ENCODE data around the gene CRYBB1.

CRYBB1 gene

DNA sequence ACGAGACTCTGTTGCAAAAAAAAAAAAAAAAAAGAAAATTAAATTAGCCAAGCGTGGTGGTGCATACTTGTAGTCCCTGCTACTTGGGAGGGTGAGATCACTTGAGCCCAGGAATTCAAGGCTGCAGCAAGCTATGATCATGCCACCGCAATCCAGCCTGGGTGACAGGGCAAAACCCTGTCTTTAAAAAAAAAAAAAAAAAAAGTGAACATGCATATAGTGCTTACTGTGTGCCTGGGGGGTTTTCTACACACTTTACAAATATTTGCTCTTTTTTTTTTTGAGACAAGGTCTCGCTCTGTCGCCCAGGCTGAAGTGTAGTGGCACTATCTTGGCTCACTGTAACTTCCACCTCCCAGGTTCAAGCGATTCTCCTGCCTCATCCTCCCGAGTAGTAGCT, 40.7 kb downstream of the CRYBB1 start:
- DNase-seq (ENCODE audit: low read depth): no peak

DNA sequence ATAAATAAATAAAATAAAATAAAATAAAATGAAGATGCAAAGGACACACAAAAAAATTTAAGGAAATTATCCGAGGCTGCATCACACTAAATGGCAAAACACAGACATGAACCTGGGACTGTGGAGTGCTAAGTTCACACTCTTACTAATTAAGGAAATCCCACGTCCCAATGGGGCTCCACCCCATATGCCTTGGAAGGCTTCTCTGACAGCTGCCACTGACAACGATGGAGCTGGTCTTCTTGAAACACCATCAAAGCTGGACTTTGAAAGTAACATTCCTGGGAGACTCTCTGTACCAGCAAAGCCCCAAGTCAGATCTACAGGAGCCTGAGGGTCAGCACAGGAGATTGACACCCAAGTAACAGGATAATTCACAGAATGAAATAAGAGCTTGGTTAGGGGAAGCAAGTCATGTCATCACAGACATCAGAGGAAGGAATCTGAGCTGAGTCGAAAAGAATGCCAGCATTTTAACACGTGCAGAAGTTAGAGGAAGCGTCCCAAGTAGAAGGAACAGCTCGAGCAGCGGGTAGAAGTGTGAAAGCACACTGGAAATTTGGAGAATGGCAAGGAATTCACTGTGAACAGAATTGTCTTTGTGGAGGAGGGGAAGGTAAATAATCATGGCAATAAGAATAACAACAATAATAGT, 41.7 kb downstream of the CRYBB1 start:
- no peak for DNase-seq (ENCODE audit: low read depth)

DNA sequence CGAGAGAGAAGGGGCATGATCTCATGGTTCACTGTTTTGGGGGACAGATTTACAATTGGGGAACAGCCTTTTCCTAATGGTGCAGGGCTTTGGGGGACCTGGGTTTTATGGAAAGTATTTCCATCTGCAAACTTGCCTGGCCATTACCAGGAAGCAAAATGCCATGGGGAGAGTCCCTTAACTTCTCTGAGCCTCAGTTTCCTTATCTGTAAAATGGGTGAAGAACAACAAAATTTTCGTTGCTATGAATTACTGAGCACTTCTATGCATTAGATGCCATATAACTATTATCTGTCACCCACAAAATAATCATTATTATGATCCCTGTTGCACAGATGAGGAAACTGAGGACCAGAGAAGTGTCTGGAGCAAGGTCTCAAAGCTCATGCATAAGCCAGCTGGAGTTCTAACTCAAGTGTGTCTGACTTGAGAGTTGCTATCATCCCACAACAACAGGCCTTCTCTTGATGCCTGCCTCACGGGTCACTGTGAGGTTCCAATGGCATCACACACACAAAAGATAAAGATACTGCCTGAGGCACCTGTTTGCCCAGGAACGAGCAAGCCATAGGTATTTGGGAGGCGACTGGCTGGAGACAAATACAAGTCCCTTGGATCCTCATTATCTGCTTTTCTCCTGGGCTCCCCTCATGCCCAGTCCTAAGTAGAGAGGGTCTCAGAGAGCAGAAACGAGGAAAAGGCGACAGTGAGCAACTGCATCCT, 43.7 kb downstream of the CRYBB1 start:
- no peak for DNase-seq (ENCODE audit: low read depth)

DNA sequence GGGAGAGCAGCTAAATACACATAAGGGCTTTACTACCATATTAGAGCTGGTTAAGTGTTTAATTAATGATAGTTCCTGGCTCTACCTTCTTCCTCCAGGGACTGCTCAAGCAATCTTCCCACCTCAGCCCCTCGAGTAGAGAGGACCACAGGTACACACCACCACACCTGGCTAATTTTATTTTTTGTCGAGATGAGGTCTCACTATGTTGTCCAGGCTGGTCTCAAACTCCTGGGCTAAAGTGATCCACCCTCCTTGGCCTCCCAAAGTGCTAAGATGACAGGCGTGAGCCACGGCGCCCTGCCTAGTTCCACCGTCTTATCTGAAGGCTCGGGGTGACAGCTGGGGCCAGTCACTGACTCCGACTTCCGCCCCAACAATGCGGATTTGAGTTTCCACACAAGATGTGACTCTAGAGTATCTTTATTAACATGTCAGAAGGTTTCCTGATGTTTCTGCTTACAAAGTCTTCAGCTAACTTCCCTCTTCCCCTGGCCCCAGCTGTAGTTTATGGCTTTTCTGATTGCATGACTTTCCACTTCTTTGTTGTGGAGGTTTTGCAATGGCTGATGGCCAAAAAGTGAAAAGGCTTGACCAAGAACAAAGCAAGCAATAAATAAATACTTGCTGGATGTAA, 44.7 kb downstream of the CRYBB1 start:
- DNase-seq (ENCODE audit: low read depth): no peak

DNA sequence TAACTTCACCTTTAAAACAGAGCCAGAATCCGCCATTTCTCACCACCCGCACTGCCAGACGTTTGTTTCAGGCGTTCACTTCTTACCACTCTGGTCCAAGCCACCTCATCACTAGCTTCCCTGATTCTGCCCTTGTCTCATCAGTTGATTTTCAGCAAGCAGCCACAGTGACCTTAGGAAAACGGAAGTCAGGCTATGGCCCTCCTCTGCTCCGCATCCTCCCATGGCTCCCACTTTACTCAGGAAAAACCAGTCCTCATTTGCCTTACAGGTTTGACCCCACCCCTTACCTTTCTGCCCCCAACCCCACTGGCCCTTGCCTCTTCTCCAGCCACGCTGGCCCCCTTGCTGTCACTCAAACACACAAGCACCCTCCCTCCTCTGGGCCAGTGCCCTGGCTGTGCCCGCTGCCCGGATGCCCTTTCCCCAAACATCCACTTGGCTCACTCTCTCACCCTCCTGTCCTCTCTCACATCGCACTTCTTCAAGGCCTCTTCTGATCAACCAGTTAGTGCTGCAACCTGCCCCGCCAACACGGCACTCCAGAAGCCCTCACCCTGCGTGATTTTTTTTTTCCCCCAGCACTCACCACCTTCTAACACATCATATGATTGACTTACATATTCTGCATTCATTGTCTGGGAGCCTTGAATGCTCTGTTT, 46.8 kb downstream of the CRYBB1 start:
- DNase-seq (ENCODE audit: low read depth): no peak

DNA sequence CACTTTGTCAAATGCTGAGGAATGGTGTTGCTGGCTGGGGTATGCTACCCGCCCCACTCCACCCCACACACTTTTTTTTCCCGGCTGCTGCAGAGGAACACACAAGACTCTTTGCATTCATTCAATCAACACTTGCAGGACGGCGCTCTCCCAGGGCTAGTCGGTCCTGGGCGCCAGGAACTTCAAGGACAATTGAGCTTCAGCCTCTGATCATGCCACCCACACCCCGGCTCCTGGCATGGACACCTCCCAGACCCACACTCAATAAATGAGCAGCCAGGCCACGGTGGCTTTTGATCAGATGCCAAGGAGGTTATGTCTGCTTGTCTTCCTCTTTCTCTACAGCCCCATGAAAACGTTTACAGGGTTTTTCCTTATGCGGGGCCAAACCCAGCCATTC, 47.7 kb downstream of the CRYBB1 start:
- DNase-seq (ENCODE audit: low read depth): no peak

DNA sequence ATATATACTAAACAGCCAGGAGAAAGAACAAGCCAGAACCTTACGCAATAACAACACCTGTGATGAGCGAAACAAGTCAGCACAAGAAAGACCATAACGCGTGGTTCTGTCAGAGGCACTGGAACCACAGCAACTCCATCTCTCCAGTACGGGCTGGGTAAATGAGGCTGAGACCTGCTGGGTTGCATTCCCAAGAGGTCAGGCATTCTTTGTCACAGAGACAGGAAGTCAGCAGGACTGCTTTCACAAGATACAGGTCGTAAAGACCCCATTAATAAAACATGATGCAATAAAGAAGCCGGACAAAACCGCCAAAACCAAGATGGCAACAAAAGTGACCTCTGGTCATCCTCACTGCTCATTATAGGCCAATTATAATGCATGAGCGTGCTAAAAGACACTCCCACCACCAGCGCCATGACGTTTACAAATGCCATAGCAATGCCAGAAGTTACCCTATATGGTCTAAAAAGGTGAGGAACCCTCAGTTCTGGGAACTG, 49.6 kb downstream of the CRYBB1 start:
- DNase-seq (ENCODE audit: low read depth): no peak

DNA sequence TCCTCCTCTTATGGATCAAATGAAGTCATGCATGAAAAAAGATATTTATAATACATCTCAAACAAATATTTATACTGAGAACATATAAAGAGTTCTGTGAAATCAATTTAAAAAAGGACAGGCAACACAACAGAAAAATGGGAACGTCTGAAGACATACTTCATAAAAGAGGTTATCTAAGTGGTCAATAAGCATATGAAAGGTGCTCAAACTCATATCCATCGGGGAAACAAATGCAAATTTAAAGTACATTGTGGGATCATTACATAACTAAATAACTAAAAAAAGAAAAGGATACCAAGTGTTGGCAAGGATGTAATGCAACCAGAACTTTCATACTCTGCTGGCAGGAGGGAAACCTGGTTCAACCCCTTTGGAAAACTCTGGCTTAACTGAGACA, 50.2 kb downstream of the CRYBB1 start:
- DNase-seq (ENCODE audit: low read depth): no peak

DNA sequence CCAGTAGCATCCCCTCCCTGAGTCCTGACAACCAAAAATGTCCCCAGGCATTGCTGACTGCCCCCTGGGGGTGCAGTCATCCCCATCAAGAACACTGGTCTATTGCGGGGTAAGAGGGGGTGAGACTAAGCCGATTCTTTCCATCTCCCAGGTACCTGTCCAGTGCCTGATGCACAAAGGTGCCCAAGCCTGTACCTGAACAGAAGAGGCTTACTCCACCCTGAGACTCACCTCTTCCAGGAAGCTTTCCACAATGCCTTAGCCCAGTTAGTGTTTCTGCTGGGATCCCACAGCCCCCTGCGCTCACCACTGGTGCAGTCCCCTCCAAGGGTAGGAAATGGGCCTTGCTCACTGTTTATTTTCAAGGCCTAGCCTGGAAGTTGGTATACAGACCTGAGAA, 50.8 kb downstream of the CRYBB1 start:
- no peak for DNase-seq (ENCODE audit: low read depth)

DNA sequence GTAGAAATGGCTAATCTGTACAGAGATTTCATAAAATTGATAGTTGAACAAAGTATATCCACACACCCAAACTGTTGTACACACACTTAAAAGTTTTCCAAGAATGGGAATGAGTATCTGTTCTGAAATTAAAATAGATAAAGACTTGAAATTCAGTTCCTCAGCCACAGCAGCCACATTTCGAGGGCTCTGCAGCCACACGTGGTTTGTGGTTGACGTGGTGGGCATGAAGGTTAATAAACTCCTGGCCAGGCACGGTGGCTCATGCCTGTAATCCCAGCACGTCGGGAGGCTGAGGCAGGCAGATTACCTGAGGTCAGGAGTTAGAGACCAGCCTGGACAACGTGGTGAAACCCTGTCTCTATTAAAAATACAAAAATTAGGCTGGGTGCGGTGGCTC, 51.9 kb downstream of the CRYBB1 start:
- DNase-seq (ENCODE audit: low read depth): no peak

DNA sequence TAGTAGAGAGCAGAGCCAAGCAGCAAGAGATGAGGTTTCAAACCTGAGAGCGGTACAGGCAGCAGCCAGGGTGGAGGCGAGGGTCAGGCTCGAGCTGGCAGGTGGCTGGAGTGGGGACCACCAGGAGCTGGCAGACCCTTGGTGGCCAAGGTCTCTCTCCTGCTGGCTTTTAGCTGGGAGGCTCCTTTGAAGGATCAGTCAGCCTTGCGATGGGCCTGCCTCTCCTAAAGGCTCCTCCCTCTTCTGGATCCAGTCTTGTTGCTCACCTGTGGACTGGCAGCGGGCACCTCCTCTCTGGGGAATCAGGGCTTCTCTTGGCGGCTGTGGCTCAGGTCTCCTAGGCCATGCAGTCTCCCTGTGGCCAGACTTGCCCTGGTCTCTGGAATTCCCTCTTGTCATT, 52.6 kb downstream of the CRYBB1 start:
- no peak for DNase-seq (ENCODE audit: low read depth)

DNA sequence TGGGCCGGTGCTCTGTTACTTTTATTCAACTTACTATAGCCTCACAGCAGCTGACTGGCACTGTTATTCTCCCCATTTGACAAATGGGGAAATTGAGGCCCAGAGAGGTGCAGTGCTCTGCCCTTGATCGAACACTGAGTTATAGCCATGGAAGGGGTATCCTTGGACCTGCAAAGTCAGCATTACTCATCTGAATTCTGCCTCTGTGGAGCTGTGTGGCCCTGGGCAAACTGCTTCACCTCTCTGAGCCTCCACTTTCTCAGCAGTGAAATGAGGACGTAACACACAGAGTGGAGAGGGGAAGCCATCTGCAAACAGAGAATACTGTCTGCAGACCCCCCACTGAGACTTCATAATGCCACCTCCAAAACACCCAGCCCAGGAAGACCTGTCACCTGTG, 53.2 kb downstream of the CRYBB1 start:
- DNase-seq (ENCODE audit: low read depth): no peak

DNA sequence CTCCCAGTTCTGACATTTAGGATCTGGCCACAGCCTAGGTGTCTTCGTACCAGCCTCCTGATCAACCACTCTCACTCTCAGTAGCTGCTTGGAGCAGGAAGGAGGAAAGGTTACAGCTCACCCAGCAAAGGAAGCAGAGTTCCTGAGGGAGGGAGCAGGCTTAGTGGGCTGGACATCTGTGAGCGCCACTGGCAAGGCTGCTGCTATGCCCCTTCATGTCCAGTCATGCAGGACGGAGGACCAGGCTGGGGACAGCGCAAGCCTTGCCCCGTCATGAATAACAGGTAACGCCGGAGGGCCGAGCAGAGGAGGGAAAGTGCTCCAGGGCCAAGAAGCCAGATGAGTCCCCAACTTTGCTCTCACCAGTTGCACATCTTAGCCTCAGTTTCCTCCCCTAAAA, 53.6 kb downstream of the CRYBB1 start:
- DNase-seq (ENCODE audit: low read depth): no peak

DNA sequence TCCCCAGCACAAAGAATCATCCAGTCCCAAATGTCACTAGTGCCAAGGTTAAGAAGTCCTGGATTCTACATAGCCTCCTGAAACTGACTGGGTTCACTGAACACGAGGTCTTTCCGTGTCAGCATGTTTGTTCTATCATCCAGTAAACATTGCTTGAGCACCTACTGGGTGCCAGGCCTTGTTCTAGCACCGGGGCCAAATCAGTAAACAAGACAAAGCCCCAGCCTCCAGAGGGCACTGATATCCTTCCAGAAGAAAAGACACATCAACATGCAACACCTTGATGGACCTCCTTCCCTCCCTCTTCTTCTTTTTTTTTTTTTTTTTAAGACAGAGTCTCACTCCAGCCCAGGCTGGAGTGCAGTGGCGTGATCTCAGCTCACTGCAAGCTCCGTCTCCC, 54.8 kb downstream of the CRYBB1 start:
- no peak for DNase-seq (ENCODE audit: low read depth)

DNA sequence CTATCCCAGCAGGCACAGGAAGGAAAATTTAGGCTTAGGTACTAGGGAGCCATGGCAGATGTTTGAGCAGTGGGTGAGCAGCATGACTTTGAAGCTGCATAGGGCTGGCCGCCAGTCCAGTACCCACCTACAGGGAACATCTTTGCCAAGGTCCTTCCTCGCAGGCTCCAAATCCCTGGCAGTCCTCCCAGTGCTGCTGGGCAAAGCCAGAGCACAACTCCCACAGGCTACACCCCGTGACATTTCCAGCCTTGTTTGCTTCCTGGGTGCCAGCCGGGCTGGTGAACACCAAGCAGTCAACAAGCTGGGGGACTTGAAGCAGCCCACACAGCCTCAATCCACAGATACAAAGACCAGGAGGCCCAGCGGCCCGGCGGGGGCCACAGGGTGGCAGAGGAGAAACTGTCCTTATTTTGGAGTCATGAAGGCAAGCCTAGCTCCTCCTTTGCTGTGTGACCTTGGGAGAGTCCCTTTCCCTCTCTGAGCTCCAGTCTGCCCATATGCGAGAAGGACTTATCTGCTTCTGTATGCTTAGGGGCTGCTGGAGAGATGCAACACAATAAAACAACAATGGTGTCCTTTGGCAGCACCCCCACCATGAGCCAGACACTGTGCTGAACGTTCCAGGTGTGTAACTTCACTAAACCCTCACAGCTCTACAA, 55.9 kb downstream of the CRYBB1 start:
- DNase-seq (ENCODE audit: low read depth): no peak

DNA sequence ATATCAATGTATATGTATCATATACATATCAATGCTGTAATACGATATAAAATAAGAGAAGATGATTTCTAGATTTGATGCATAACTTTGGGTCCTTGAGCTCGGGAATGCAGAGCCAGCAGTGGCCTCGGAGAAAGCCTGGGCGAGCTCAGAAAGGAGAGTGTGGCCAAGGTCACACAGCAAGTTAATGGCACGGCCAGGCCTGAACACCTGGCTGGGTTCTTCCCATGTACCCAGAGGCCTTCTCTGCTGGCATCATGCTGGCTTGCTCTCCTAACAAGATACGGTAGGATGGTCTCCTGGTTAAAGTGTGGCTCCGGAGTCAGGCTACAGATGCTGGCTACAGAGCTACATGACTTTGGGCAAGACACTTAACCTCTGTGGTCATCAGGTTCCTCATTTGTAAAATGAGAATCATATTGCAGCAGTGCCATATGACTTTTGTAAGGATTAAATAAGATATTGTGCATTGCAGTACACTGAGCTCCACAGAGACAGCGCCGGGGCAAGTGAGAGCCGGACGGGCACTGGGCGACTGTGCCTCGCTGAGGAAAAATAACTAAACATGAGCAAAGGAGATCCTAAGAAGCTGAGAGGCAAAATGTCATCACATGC, 57.8 kb downstream of the CRYBB1 start:
- no peak for DNase-seq (ENCODE audit: low read depth)

DNA sequence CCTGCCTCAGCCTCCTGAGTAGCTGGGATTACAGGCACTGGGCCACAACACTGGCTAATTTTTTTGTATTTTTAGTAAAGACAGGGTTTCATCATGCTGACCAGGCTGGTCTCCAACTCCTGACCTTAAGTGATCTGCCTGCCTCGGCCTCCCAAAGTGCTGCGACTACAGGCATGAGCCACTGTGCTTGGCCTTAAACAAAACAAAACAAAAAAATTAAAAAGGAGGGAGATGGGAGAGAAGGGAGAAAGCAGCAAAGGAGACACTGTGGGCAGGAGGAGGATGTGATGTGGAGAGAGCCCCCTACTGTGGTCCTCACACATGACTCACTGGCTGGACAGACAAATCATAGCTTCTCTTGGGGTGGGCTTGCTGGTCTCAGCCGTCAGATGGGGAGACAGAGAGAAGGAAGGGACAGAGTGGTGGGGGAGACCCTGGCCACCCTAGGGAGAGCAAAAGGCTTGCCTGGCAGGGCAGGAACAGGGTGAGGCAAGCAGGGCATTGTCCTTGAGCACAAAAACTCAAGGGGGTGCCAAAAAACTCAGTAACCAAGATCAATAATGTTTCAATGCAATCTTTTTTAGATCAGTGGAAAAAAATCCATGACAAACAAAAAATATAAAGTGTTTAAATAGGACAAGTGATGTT, 59.5 kb downstream of the CRYBB1 start:
- DNase-seq (ENCODE audit: low read depth): no peak

DNA sequence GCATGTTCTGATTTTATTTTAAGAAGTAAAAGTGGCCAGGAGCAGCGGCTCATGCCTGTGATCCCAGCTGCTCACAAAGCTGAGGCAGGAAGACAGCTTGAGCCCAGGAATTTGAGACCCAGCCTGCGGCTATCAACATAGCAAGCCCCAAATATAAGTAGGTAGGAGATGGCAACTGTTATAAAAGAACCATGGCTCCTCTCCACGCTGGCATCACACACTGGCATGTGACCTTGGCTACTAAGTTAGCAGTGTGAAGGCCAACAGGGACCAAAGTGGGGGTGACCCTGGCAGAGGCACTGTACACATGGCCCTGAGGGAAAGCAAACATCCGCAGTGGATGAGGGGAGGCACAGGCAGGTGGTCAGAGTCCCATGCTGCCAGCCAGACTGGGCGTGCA, 60.9 kb downstream of the CRYBB1 start:
- no peak for DNase-seq (ENCODE audit: low read depth)

DNA sequence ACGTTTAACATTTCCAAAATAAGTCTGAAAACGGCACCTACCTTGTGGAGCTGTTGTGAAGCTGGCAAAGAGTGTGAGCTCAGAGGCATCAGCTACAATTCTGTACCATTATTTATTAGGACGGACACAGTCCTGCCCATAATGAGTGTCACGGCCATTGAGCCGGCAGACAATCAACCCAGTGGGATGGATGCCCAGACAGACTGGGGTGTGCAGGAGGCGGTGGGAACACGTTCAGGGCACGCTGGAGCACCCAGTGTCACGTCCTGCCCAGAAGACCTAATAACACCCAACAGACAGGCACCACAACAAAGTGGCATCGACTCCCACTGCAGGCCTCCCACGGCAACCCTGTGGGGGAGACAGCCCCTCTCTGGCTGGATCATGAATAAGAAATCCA, 62.3 kb downstream of the CRYBB1 start:
- no peak for DNase-seq (ENCODE audit: low read depth)

DNA sequence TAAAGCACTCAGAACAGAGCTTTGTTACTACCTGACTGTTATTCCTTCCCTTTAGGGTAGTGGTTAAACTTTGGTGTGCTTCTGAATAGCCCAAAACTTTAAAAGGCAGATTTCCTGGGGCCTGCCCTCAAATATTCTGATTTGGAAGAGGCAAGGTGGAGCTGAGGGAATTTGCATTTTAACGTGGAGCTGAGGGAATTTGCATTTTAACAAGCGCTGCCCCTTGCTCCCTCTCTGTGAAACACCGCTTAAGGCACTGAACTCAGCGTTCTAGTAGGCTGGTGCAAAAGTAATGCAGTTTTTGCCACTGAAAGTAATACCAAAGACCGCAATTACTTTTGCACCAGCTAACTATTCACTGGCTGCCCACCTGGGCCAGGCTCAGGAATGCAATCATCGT, 62.9 kb downstream of the CRYBB1 start:
- no peak for DNase-seq (ENCODE audit: low read depth)

DNA sequence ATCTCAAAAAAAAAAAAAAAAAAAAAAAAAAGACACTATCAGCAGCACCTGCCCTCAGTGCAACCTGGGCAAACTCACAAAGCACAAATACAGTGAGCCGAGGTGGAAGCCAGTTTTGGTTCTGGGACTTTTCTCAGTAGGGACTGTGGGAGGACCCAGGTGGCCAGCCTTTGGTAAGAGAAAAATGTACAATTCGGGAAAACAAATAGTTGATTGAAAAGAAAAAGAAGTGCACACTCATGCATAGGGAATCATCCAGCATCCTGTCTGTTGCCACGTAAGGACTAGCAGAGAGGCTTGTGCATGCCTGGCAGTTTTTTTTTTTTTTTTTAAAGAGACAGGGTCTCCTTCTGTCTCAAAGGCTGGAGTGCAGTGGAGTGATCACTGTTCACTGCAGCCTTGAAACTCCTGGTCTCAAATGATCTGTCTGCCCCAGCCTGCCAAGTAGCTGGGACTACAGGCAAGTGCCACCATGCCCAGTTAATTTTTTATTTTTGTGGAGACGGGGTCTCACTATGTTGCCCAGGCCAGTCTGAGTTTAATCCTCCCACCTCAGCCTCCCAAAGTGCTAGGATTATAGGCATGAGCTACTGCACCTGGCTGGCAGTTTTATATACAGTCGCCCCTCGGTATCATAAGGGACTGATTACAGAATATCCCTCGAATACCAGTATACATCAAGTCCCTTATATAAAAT, 64.6 kb downstream of the CRYBB1 start:
- DNase-seq (ENCODE audit: low read depth): no peak
